ENCODE measurements around the gene ASB18.

- no peak for TF ChIP-seq CTCF (IDR thresholded peaks at IDR 0.05 in 2 of 3, conservative IDR thresholded peaks at IDR 0.05 in 1 of 3; ENCODE audit: borderline replicate concordance in 1 of 3, insufficient read depth in 1 of 3, low read depth in 2 of 3, low read length in 2 of 3)
- TF ChIP-seq ZFX (IDR thresholded peaks at IDR 0.05): no peak
- TF ChIP-seq JUND (IDR thresholded peaks at IDR 0.05): no peak
- TF ChIP-seq EZH2 (IDR thresholded peaks at IDR 0.05): no peak
- no peak for TF ChIP-seq POLR2AphosphoS5 (IDR thresholded peaks at IDR 0.05; ENCODE audit: low read depth, low read length)
- TF ChIP-seq SRF (IDR thresholded peaks at IDR 0.05; ENCODE audit: low read depth): no peak
- no peak for TF ChIP-seq POLR2A (IDR thresholded peaks at IDR 0.05; ENCODE audit: borderline replicate concordance, extremely low read depth, insufficient read depth, insufficient read length)
- TF ChIP-seq ZNF274 (IDR thresholded peaks at IDR 0.05; ENCODE audit: low read depth, low read length): no peak
- no peak for TF ChIP-seq ATF3 (IDR thresholded peaks at IDR 0.05)
- no peak for TF ChIP-seq RAD21 (IDR thresholded peaks at IDR 0.05; ENCODE audit: low read depth)
- TF ChIP-seq SIN3A (IDR thresholded peaks at IDR 0.05; ENCODE audit: low read depth): no peak
- no peak for TF ChIP-seq REST (IDR thresholded peaks at IDR 0.05; ENCODE audit: low read depth)
Measured at GRCh38 chr2:236295481-236295880, 31.3 kb upstream of the ASB18 start.
